MCF 10A (cell line): ENCODE data around the gene PTPN13. TPM values are rescaled to one million over a fixed set of nuclear protein-coding genes. Genes with fewer than 3 reads are reported as not detected.

Experiments
- BruUV-seq: library from RNA; stranded (reverse); fragments of 400-500 nt; replicated peaks from 2 replicates; lab custom pipeline; 2021; lab: Mats Ljungman, UMichigan
- CTCF ChIA-PET: fragments of 300-600 bp; sonication (Branson Sonifier 250); formaldehyde crosslinking; extraction: SDS; loops from one replicate; lab custom pipeline; 2021; ENCODE audit warnings: antibody characterized with exemption, inconsistent platforms; lab: Yijun Ruan, JAX
- POLR2A ChIA-PET: fragments of 300-600, 350-650 bp; sonication (Branson Sonifier 250); formaldehyde crosslinking; extraction: SDS; loops from one replicate; lab custom pipeline; 2020; ENCODE audit warnings: antibody characterized with exemption, inconsistent platforms; lab: Yijun Ruan, JAX
- DNase-seq: peaks from one replicate; pipeline ENCODE4 v3.0.0-alpha.2; 2018; ENCODE audit not compliant: unreplicated experiment
- H3K27ac Mint-ChIP-seq: one replicate; pipeline ENCODE4 v1.8.0; 2022; ENCODE audit warnings: mild to moderate bottlenecking, low read depth, mixed read lengths; ENCODE audit not compliant: unreplicated experiment
- H3K27me3 Mint-ChIP-seq: one replicate; pipeline ENCODE4 v1.8.0; 2022; ENCODE audit warnings: mixed read lengths; ENCODE audit not compliant: insufficient read depth, unreplicated experiment
- H3K36me3 Mint-ChIP-seq: one replicate; pipeline ENCODE4 v1.8.0; 2022; ENCODE audit warnings: mild to moderate bottlenecking, moderate library complexity, mixed read lengths; ENCODE audit not compliant: insufficient read depth, unreplicated experiment
- H3K4me1 Mint-ChIP-seq: one replicate; pipeline ENCODE4 v1.8.0; 2022; ENCODE audit warnings: mixed read lengths; ENCODE audit not compliant: insufficient read depth, unreplicated experiment
- H3K4me3 Mint-ChIP-seq: one replicate; pipeline ENCODE4 v1.8.0; 2022; ENCODE audit warnings: mild to moderate bottlenecking, moderate library complexity, mixed read lengths; ENCODE audit not compliant: unreplicated experiment
- H3K9me3 Mint-ChIP-seq: one replicate; pipeline ENCODE4 v1.8.0; 2022; ENCODE audit warnings: mixed read lengths; ENCODE audit not compliant: unreplicated experiment
- intact Hi-C: fragments of 100-400 bp; cut with micrococcal nuclease; formaldehyde crosslinking; loops from 2 replicates; pipeline ENCODE4 v1.14.1; 2022
- total RNA-seq: library from RNA; stranded (reverse); gene quantifications from 2 replicates; pipeline ENCODE4 v1.2.3, GENCODE V29; 2022
- TF ChIP-seq, protein P1 (sequence below): fragments of 200-600 bp; IDR thresholded peaks from one replicate; pipeline ENCODE4 v1.8.0; 2022; ENCODE audit warnings: antibody characterized with exemption, mild to moderate bottlenecking; ENCODE audit not compliant: unreplicated experiment

Gene PTPN13
- total RNA-seq, 1 experiment from 2014 or later = 28.3 TPM

DNA sequence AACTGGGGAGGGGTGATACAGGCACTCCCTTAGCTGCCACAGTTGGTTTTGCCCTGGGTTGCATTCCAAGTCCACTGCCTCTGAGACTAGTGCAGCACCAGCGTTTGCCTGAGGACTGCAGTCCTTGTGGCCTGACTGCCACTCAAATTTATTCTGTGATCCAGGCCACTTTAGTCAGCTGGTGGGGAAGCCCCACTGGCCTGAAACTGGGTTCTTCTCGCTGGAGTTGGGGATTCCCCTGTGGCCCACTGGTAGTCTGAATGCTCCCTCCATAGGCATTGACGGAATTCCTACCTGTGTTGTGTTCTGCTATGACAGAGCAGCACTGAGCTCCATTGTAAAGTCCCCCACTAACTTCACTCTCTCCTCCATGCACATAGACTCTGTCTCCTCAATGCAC is 63.8 kb downstream of the PTPN13 start:
- Mint-ChIP-seq H3K9me3 (peaks cover 21% of the 10 kb centered on the region), H3K27me3 (no peaks in the 10 kb centered on the region), H3K4me1 (peaks cover 6% of the 10 kb centered on the region), H3K27ac (no peak overlapping the region), H3K36me3 (peaks cover 6% of the 10 kb centered on the region), H3K4me3 (no peak overlapping the region)
- BruUV-seq = no TSS peak
- TF ChIP-seq, protein P1, sequence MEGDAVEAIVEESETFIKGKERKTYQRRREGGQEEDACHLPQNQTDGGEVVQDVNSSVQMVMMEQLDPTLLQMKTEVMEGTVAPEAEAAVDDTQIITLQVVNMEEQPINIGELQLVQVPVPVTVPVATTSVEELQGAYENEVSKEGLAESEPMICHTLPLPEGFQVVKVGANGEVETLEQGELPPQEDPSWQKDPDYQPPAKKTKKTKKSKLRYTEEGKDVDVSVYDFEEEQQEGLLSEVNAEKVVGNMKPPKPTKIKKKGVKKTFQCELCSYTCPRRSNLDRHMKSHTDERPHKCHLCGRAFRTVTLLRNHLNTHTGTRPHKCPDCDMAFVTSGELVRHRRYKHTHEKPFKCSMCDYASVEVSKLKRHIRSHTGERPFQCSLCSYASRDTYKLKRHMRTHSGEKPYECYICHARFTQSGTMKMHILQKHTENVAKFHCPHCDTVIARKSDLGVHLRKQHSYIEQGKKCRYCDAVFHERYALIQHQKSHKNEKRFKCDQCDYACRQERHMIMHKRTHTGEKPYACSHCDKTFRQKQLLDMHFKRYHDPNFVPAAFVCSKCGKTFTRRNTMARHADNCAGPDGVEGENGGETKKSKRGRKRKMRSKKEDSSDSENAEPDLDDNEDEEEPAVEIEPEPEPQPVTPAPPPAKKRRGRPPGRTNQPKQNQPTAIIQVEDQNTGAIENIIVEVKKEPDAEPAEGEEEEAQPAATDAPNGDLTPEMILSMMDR = no peak
- ChIA-PET POLR2A (interaction anchor here (1.1 kb wide), 1 partner anchor 8 kb away, joined by 3 read pairs; no protein-coding TSS in a partner anchor), CTCF (interaction anchor here (0.7 kb wide), 1 partner anchor 58 kb away, joined by 3 read pairs; no protein-coding TSS in a partner anchor)
- intact Hi-C loops = no loop called here
- no peak for DNase-seq

DNA sequence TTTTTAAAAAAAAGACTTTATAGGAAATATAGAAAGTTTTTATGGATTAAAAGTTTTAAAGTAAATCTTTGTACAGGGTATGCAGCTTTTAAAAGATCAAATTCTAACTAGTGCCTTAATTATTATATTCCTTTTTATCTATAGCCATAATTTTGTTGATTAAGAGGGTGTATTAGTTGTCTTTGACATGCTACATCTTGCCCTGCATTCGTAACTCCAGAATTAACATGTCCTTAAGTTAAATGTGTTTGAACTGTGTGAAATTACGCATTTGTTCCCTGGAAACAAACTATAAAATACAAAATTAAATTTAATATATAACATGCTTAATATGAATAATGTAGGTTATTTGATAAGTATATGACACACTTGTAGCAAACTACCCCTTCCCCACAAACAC is 66.3 kb downstream of the PTPN13 start:
- CTCF ChIA-PET = interaction anchor here (0.6 kb wide), 1 partner anchor 138 kb away, joined by 4 read pairs; no protein-coding TSS in a partner anchor
- Mint-ChIP-seq H3K36me3 (peaks cover 6% of the 10 kb centered on the region), H3K27ac (no peak overlapping the region), H3K27me3 (no peaks in the 10 kb centered on the region), H3K4me1 (peaks cover 16% of the 10 kb centered on the region), H3K4me3 (no peak overlapping the region), H3K9me3 (peaks cover 18% of the 10 kb centered on the region)
- intact Hi-C loops = no loop called here
- TF ChIP-seq, protein P1 = no peak
- no TSS peak for BruUV-seq
- no peak for DNase-seq
- POLR2A ChIA-PET = interaction anchor here (1.3 kb wide), 1 partner anchor 18 kb away, joined by 3 read pairs; no protein-coding TSS in a partner anchor

DNA sequence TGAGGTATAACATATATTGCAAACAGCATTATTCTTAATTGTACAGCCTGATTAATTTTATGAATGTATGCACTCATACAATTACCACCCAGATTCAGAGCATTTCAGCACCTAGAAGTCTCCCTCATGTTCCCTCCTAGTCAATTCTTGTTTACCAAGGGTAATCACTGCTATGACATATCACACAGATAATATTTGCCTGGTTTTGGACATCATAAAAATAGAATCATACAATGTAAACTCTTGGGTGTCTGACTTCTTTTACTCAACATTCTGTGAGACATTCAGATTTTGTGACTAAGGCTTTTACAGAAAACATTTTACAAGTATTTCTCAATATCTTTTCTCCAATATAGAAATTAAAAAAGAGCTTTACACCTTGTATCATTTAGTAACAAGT is 66.9 kb downstream of the PTPN13 start:
- no peak for DNase-seq
- Mint-ChIP-seq H3K27ac (peak overlapping the region; percentile 70), H3K9me3 (peaks cover 13% of the 10 kb centered on the region), H3K36me3 (peaks cover 6% of the 10 kb centered on the region), H3K4me3 (no peak overlapping the region), H3K4me1 (peaks cover 16% of the 10 kb centered on the region), H3K27me3 (no peaks in the 10 kb centered on the region)
- TF ChIP-seq, protein P1 = no peak
- CTCF ChIA-PET = no interaction called here
- intact Hi-C loops = no loop called here
- no TSS peak for BruUV-seq
- POLR2A ChIA-PET = interaction anchor here (0.6 to 1.4 kb wide), 4 partner anchors 25 to 69 kb away, joined by 3 to 5 read pairs (median 3); partner anchors contain the start of gene PTPN13

DNA sequence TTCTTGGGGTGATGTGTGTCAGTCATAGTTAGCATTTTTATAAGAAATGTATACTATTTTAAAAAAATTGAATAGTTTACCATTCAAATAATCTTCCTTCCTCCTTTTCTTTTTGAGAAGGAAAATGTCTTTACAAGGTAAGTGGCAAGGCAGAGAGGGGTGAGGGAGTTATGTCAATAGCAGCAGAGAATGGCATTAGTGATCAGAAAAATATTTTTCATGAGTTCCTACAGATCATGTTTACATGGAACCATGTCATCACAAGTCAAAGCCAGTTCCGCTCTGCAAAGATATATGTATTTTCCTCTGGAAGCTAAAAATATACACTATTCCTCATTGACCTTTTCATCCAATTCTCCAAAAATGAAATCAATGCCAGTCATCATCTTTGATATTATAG is 67.3 kb downstream of the PTPN13 start:
- TF ChIP-seq, protein P1 = no peak
- H3K36me3 Mint-ChIP-seq = peaks cover 6% of the 10 kb centered on the region

More for the DNA sequence above, 67.3 kb downstream of the PTPN13 start:
- ChIA-PET POLR2A (interaction anchor here (0.5 to 1.4 kb wide), 7 partner anchors 12 to 220 kb away, joined by 3 to 5 read pairs (median 3); partner anchors contain the start of gene PTPN13), CTCF (no interaction called here)
- Mint-ChIP-seq H3K4me3 (no peak overlapping the region), H3K27ac (peak overlapping the region; percentile 70), H3K27me3 (no peaks in the 10 kb centered on the region), H3K9me3 (peaks cover 11% of the 10 kb centered on the region), H3K4me1 (peaks cover 16% of the 10 kb centered on the region)
- intact Hi-C loops = no loop called here
- BruUV-seq = no TSS peak
- no peak for DNase-seq
